Measurements from ENCODE around the gene GRAMD1B. TPM values are rescaled to one million over a fixed set of nuclear protein-coding genes. Genes with fewer than 3 reads are reported as not detected.

Gene GRAMD1B
- total and polyA plus RNA-seq, 5 donors from 2014 or later, result 1.7 to 10.8 (median 5.3) TPM

GRCh38 chr11:123548774-123549173 lies 118.7 kb downstream of the GRAMD1B start:
- Mint-ChIP-seq H3K9me3 (peaks cover 0 to 2% (median 0%) of the 10 kb centered on the region in 7 donors), H3K36me3 (no peaks in the 10 kb centered on the region), H3K27ac (no peak overlapping the region), H3K4me1 (peaks cover 0 to 2% (median 0%) of the 10 kb centered on the region in 4 donors), H3K4me3 (no peak overlapping the region), H3K27me3 (no peaks in the 10 kb centered on the region)
- H3K4me1 ChIP-seq (ENCODE audit: control insufficient read depth, insufficient read depth, low read length, poor library complexity, severe bottlenecking), result no peaks in the 10 kb centered on the region
- no peaks in the 10 kb centered on the region for H3K9me3 ChIP-seq (ENCODE audit: control insufficient read depth in 2 of 2, low read length in 2 of 2)
- no peaks in the 10 kb centered on the region for H3K36me3 ChIP-seq (ENCODE audit: control insufficient read depth, insufficient read depth, low read length)
- ATAC-seq (ENCODE audit: low read depth in 2 of 2), result no peak
- no peak for DNase-seq
- H3K27me3 ChIP-seq (ENCODE audit: control insufficient read depth, insufficient read depth, low read length), result no peaks in the 10 kb centered on the region
- H3K27ac ChIP-seq (ENCODE audit: insufficient read depth, low read length, poor library complexity, severe bottlenecking), result no peak overlapping the region
- no peak overlapping the region for H3K4me3 ChIP-seq (ENCODE audit: low read depth, low read length)

DNA sequence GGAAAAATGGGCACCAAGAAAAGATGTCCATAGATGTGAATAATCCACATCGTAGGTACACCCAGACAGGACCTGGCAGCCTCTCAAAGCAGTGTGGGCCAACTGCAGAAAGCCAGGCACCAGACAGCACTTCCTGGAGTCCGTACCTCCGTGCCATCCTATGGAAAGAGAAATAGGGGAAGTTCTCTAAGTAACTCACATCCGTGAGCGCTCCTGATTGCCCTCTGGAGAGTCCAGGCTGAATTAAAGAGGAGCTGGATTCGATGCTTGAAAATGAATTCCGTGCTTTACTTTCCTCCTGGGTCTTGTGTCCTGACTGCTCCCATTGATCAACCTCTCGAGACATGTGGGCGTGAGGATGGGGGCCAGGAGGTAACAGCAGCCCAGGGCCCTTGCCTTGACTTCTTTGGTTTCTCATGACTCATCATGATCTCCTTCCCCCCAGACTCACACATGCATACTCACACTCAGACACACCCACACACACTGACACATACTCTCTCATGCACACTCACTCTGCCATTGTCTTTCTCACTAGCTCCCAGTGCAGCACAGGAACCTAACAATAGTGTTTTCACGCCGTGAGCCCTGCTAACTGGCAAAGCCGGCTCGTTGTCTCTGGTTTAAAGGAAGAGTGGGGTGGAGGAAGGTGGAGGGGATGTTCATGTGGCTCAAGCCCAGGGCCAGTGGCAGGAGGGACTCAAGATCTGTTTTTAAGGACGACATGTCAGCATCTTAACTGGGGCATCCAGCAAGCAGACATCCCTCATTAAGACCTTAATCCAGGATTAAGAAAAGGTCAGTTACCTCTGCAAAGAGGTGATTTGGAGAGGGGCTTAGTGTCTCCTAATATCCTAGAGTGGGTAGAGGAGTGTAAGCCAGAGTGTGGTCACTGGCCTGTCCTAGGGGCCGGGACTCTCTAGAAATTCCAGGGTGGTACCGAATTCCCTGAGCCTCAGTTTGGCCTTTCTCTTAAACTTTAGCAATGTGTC lies 120.2 kb downstream of the GRAMD1B start:
- Mint-ChIP-seq H3K4me1 (peaks cover 0 to 2% (median 0%) of the 10 kb centered on the region in 4 donors), H3K27me3 (no peaks in the 10 kb centered on the region), H3K27ac (no peak overlapping the region), H3K36me3 (no peaks in the 10 kb centered on the region), H3K9me3 (no peaks in the 10 kb centered on the region), H3K4me3 (no peak overlapping the region)
- ATAC-seq (ENCODE audit: low read depth in 2 of 2), result no peak
- no peak overlapping the region for H3K4me3 ChIP-seq (ENCODE audit: low read depth, low read length)
- no peaks in the 10 kb centered on the region for H3K9me3 ChIP-seq (ENCODE audit: control insufficient read depth in 2 of 2, low read length in 2 of 2)
- H3K27me3 ChIP-seq (ENCODE audit: control insufficient read depth, insufficient read depth, low read length), result no peaks in the 10 kb centered on the region
- H3K4me1 ChIP-seq (ENCODE audit: control insufficient read depth, insufficient read depth, low read length, poor library complexity, severe bottlenecking), result no peaks in the 10 kb centered on the region
- no peak for DNase-seq
- H3K27ac ChIP-seq (ENCODE audit: insufficient read depth, low read length, poor library complexity, severe bottlenecking), result no peak overlapping the region
- no peaks in the 10 kb centered on the region for H3K36me3 ChIP-seq (ENCODE audit: control insufficient read depth, insufficient read depth, low read length)

GRCh38 chr11:123551079-123551478 lies 121.0 kb downstream of the GRAMD1B start:
- H3K4me3 Mint-ChIP-seq, result no peak overlapping the region
- no peak overlapping the region for H3K4me3 ChIP-seq (ENCODE audit: low read depth, low read length)
- no peaks in the 10 kb centered on the region for H3K27me3 Mint-ChIP-seq
- no peaks in the 10 kb centered on the region for H3K36me3 Mint-ChIP-seq
- H3K27ac Mint-ChIP-seq, result no peak overlapping the region
- no peaks in the 10 kb centered on the region for H3K9me3 Mint-ChIP-seq
- no peaks in the 10 kb centered on the region for H3K4me1 ChIP-seq (ENCODE audit: control insufficient read depth, insufficient read depth, low read length, poor library complexity, severe bottlenecking)
- H3K4me1 Mint-ChIP-seq, result peaks cover 0 to 2% (median 0%) of the 10 kb centered on the region in 4 donors
- ATAC-seq (ENCODE audit: low read depth in 2 of 2) (no peak), DNase-seq (no peak)
- no peaks in the 10 kb centered on the region for H3K27me3 ChIP-seq (ENCODE audit: control insufficient read depth, insufficient read depth, low read length)
- H3K36me3 ChIP-seq (ENCODE audit: control insufficient read depth, insufficient read depth, low read length), result no peaks in the 10 kb centered on the region
- H3K27ac ChIP-seq (ENCODE audit: insufficient read depth, low read length, poor library complexity, severe bottlenecking), result no peak overlapping the region
- no peaks in the 10 kb centered on the region for H3K9me3 ChIP-seq (ENCODE audit: control insufficient read depth in 2 of 2, low read length in 2 of 2)

GRCh38 chr11:123556633-123557032 lies 126.6 kb downstream of the GRAMD1B start:
- DNase-seq (no peak), ATAC-seq (ENCODE audit: low read depth in 2 of 2) (no peak)
- no peak overlapping the region for H3K4me3 ChIP-seq (ENCODE audit: low read depth, low read length)
- H3K27ac ChIP-seq (ENCODE audit: insufficient read depth, low read length, poor library complexity, severe bottlenecking), result no peak overlapping the region
- no peaks in the 10 kb centered on the region for H3K9me3 Mint-ChIP-seq
- no peaks in the 10 kb centered on the region for H3K9me3 ChIP-seq (ENCODE audit: control insufficient read depth in 2 of 2, low read length in 2 of 2)
- H3K27me3 ChIP-seq (ENCODE audit: control insufficient read depth, insufficient read depth, low read length), result no peaks in the 10 kb centered on the region
- no peaks in the 10 kb centered on the region for H3K36me3 ChIP-seq (ENCODE audit: control insufficient read depth, insufficient read depth, low read length)
- no peak overlapping the region for H3K4me3 Mint-ChIP-seq
- H3K27ac Mint-ChIP-seq, result peak overlapping the region in 1 of 3 donors; percentile 17
- no peaks in the 10 kb centered on the region for H3K36me3 Mint-ChIP-seq
- H3K27me3 Mint-ChIP-seq, result no peaks in the 10 kb centered on the region
- peaks cover 0 to 10% (median 1%) of the 10 kb centered on the region in 4 donors for H3K4me1 Mint-ChIP-seq
- no peaks in the 10 kb centered on the region for H3K4me1 ChIP-seq (ENCODE audit: control insufficient read depth, insufficient read depth, low read length, poor library complexity, severe bottlenecking)

- no peaks in the 10 kb centered on the region for H3K36me3 ChIP-seq (ENCODE audit: control insufficient read depth, insufficient read depth, low read length)
- no peak for ATAC-seq (ENCODE audit: low read depth in 2 of 2)
- H3K27ac ChIP-seq (ENCODE audit: insufficient read depth, low read length, poor library complexity, severe bottlenecking), result no peak overlapping the region
- no peaks in the 10 kb centered on the region for H3K27me3 Mint-ChIP-seq
- no peak for DNase-seq
- no peak overlapping the region for H3K27ac Mint-ChIP-seq
- H3K27me3 ChIP-seq (ENCODE audit: control insufficient read depth, insufficient read depth, low read length), result no peaks in the 10 kb centered on the region
- no peak overlapping the region for H3K4me3 ChIP-seq (ENCODE audit: low read depth, low read length)
- no peaks in the 10 kb centered on the region for H3K4me1 ChIP-seq (ENCODE audit: control insufficient read depth, insufficient read depth, low read length, poor library complexity, severe bottlenecking)
- no peaks in the 10 kb centered on the region for H3K9me3 ChIP-seq (ENCODE audit: control insufficient read depth in 2 of 2, low read length in 2 of 2)
- H3K9me3 Mint-ChIP-seq, result no peaks in the 10 kb centered on the region
- no peaks in the 10 kb centered on the region for H3K36me3 Mint-ChIP-seq
- H3K4me3 Mint-ChIP-seq, result no peak overlapping the region
- peaks cover 0 to 10% (median 1%) of the 10 kb centered on the region in 4 donors for H3K4me1 Mint-ChIP-seq
Measured at GRCh38 chr11:123558536-123559315, 128.7 kb downstream of the GRAMD1B start.

- H3K4me3 ChIP-seq (ENCODE audit: low read depth, low read length), result no peak overlapping the region
- H3K36me3 ChIP-seq (ENCODE audit: control insufficient read depth, insufficient read depth, low read length), result no peaks in the 10 kb centered on the region
- Mint-ChIP-seq H3K4me3 (peak overlapping the region in 2 of 4 donors; percentile 1 to 94), H3K4me1 (peaks cover 0 to 10% (median 1%) of the 10 kb centered on the region in 4 donors), H3K27me3 (no peaks in the 10 kb centered on the region), H3K36me3 (no peaks in the 10 kb centered on the region), H3K27ac (no peak overlapping the region), H3K9me3 (no peaks in the 10 kb centered on the region)
- H3K4me1 ChIP-seq (ENCODE audit: control insufficient read depth, insufficient read depth, low read length, poor library complexity, severe bottlenecking), result no peaks in the 10 kb centered on the region
- no peaks in the 10 kb centered on the region for H3K27me3 ChIP-seq (ENCODE audit: control insufficient read depth, insufficient read depth, low read length)
- no peak for DNase-seq
- no peak for ATAC-seq (ENCODE audit: low read depth in 2 of 2)
- H3K27ac ChIP-seq (ENCODE audit: insufficient read depth, low read length, poor library complexity, severe bottlenecking), result no peak overlapping the region
- H3K9me3 ChIP-seq (ENCODE audit: control insufficient read depth in 2 of 2, low read length in 2 of 2), result no peaks in the 10 kb centered on the region
Measured at GRCh38 chr11:123559523-123559955, 129.5 kb downstream of the GRAMD1B start.

DNA sequence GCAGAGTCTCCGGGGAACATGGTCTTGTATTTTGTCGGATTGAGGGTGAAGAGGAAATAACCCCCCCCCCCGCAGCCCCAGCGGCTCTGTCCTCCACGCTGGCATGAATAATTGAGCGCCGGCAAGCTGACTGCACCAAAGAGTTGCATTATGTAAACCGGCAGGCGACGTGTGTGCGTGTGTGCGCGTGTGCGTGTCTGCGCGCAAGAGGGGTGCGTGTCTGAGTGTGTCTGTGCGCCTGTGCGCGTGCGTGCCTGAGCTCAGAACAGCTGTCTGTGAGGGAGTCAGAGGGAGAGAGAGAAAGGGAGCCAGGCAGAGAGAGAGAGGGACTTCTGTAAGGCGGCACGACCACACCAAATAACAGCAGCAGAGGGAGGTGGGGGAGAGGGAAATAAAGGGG lies 129.9 kb downstream of the GRAMD1B start:
- Mint-ChIP-seq H3K9me3 (no peaks in the 10 kb centered on the region), H3K4me3 (peak overlapping the region; percentile 49 to 94 (median 76)), H3K4me1 (peaks cover 0 to 10% (median 1%) of the 10 kb centered on the region in 4 donors), H3K36me3 (no peaks in the 10 kb centered on the region), H3K27me3 (no peaks in the 10 kb centered on the region), H3K27ac (no peak overlapping the region)
- DNase-seq, result peak in 2 of 3 donors; percentile 24 to 56
- ATAC-seq (ENCODE audit: low read depth in 2 of 2), result peak; percentile 49 to 66
- no peak overlapping the region for H3K27ac ChIP-seq (ENCODE audit: insufficient read depth, low read length, poor library complexity, severe bottlenecking)
- H3K9me3 ChIP-seq (ENCODE audit: control insufficient read depth in 2 of 2, low read length in 2 of 2), result no peaks in the 10 kb centered on the region
- H3K36me3 ChIP-seq (ENCODE audit: control insufficient read depth, insufficient read depth, low read length), result no peaks in the 10 kb centered on the region
- no peaks in the 10 kb centered on the region for H3K4me1 ChIP-seq (ENCODE audit: control insufficient read depth, insufficient read depth, low read length, poor library complexity, severe bottlenecking)
- H3K4me3 ChIP-seq (ENCODE audit: low read depth, low read length), result no peak overlapping the region
- no peaks in the 10 kb centered on the region for H3K27me3 ChIP-seq (ENCODE audit: control insufficient read depth, insufficient read depth, low read length)
